Stimulated activated CD4-positive, alpha-beta T cell treated with anti-CD3 and anti-CD28 coated beads, Interleukin-2, amount 100 ng/mL, for 4 hours (primary cell): ENCODE data around the gene DPYD.

Source experiments
- DNase-seq: peaks from one replicate; pipeline ENCODE4 v3.0.0-alpha.2; 2020; ENCODE audit warnings: low read depth

The DPYD gene

DNA sequence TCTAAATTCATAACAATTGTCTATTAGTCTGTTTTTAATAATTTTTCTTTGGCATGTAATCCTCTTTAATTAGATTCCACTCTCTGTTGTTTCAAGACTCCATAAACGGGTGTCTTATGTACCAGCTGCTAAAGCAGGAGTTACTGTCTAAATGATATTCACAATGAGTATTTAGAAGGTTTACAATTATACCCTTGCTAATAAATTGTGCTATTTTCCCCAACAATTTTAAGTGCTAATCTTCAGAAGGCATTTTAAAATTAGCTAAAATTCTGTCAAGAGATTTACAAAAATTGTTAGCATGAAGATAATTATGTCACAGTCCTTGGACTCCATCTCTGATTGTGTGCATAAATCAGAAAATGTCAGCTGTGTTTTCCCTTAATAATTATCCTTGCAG, 83.7 kb downstream of the DPYD start:
- DNase-seq = no peak

DNA sequence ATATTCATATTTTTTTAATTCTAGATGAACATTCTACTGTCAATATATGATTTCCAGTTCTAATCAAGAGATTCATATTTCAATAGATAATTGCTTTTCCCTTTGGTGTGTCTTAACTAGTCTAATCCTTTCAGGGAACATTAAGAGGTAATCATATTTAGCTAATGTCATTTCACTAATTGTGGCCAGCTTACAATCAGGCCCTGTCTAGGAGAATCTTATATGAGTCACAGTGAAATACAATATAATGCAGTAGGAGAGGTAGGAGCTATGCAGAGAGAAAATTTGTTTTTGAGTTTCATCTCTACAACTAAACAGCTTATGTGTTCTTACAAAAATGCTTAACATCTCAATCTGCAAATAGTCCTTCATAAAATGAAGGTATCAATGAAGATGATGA, 85.9 kb downstream of the DPYD start:
- no peak for DNase-seq

DNA sequence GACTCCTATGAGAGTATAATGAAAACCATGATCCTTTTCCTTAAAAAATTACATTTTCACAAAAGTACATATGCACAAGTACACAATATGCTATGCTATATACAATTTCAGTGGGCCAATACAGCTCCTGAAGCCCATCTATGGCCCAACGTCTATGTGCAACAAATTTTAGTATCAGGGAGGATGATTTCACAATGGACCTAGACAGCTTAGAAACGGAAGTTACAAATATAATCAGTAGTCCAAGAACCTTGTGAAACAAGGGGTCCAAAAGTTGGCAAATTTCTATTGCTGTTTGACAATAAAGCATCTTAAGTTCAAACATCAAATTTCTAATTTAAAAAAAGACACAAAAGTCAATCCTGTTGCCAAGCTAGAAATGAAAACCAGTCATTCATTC, 87.0 kb downstream of the DPYD start:
- no peak for DNase-seq

DNA sequence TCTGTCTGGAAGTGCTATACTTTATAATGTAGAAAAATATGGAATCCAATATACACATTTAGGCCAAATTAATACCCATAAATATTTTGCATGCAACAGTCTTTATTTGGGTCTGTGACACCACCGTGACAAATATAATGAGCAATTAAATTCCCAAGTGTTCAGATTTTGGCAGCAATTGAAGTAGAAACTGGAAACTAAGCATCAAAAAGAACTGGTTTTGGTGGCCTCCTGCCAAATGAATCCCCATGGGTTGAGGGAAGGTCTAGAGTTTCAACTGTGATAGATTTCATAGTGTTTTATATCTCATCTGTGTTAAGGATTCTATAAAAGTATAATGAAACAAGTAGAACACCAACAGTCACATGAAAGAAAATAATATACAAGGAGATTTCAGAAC, 88.4 kb downstream of the DPYD start:
- DNase-seq = no peak

DNA sequence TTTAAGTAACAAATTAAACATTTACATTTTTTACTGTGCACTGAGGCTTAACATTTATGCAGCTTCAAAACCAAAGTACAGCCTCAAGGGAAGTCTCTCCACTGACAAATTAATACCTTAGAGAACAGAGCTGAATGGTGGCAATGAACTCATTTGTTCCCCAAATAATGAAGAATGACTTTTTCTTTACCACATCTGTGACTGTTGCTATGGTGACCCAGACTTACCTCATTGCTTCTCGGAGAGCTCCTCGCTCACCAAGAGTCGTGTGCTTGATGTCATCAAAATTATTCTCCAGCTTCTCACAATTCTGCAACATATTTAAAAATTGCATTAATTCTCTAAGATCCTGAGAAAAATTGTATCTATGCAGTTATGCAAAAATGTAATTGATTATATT, 92.9 kb downstream of the DPYD start:
- no peak for DNase-seq

DNA sequence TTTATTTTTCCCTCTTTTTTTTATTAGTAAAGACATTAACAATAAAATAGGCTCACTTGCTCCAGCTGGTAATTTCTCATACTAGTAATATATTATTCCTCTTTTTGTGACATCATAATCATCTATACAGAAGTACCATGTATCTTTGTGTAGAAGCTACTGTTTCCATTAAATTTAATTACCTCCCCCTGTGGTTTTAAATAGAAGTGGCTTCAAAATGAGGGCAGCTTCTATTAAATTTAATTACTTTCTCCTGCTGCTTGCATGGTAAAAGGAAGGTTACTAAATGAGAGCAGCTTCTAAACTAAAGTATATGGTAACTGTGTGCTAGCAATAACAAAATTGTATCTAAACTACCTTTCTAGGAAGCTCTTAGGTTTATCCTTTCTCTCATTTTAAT, 94.0 kb downstream of the DPYD start:
- no peak for DNase-seq

- DNase-seq = no peak
Observed at GRCh38 chr1:97824624-97825023, 96.2 kb downstream of the DPYD start.

GRCh38 chr1:97824200-97824599, 96.6 kb downstream of the DPYD start:
- DNase-seq = no peak

- DNase-seq = no peak
Observed at GRCh38 chr1:97820470-97821188, 100.2 kb downstream of the DPYD start.

GRCh38 chr1:97816927-97817326, 103.9 kb downstream of the DPYD start:
- no peak for DNase-seq

GRCh38 chr1:97814804-97815203, 106.0 kb downstream of the DPYD start:
- DNase-seq = no peak

DNA sequence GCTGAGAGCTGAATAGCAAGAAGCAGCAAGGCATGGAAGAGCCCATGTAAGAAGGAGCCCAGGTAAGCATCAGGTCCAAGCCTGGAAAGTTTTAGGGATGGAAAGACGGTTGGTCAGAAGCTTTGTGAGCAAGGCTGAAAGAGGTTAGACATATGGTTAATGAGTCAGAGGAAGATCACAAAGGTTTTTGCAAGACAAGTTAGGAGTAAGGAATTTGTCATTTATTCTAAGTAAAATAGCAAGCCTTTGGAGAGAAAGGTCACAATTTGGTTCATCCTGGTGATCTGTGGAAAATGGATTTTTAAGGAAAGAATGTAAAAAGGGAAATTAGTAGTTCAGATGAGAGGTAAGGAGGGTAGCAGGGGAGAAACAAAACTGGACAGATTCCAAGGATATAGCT, 106.7 kb downstream of the DPYD start:
- no peak for DNase-seq

DNA sequence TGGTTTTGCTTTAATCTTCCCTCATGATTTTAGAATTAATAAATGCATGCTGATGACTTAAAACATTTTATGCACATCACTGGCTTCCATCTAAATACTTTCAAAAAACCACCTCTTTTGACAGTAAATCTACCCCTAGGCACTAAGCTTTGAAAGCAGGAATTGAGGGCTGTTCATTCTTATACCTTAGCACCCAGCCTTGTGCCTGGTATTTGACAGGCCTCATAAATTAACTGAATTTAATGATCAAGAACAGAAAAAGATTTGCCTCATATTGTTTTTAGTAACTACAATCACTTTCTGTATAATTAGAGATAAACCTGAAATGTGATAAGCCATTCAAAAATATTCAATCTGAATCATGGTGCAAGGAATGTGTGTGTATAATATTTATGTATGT, 108.8 kb downstream of the DPYD start:
- no peak for DNase-seq

- DNase-seq = no peak
Observed at GRCh38 chr1:97806996-97807520, 113.8 kb downstream of the DPYD start.

DNA sequence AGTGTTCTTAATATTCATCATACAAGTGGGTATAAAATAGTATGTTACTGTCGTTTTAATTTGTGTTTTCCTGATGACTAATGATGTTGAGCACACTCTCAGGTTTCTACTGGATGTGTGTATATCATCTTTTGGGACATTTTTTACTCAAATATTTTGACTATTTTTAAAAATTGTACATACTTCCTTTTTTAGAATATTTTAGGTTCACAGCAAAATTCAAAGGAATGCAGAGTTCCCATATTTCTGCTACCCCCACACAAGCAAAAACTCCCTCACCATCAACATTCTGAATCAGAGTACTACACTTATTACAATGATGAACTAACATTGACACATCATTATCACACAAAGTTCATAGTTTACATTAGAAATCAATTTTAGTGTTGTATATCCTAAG, 114.5 kb downstream of the DPYD start:
- DNase-seq = no peak

GRCh38 chr1:97805093-97805492, 115.7 kb downstream of the DPYD start:
- DNase-seq = no peak

DNA sequence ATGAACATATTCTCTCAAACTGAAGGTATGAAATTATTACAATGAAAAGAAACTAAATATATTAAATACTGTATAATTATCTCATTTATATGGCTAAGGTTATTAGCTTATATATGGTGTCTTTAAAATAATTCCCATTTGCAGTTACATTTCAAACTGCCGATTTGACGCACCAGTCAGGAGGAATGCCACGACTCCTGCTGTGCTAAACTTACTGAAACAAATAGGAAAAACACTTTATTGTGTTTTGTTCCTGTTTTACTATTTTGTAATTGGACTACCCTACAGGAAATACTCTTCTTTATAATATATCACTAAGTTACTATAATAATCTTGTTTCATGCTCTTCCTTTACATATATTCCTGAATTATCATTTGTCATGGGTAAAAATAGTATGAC, 117.8 kb downstream of the DPYD start:
- no peak for DNase-seq

- no peak for DNase-seq
Observed at GRCh38 chr1:97802011-97802410, 118.8 kb downstream of the DPYD start.

- DNase-seq = no peak
Observed at GRCh38 chr1:97797403-97798183, 123.2 kb downstream of the DPYD start.

- no peak for DNase-seq
Observed at GRCh38 chr1:97796711-97797110, 124.1 kb downstream of the DPYD start.

DNA sequence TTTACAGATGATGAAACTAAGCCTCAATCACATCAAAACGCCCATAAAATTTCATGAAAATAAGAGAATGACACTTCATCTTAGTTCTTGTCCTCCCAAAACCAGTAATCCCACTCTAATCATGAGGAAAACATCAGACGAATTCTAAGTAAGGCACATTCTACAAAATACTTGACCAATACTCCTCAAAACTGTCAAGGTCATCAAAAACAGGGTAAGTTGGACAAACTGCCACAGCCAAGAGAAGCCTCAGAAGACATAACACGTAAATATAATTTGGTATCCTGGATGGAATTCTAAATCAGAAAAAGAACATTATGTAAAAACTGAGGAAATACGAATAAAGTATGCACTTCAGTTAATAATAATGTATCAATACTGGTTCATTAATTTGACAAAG, 128.2 kb downstream of the DPYD start:
- no peak for DNase-seq

DNA sequence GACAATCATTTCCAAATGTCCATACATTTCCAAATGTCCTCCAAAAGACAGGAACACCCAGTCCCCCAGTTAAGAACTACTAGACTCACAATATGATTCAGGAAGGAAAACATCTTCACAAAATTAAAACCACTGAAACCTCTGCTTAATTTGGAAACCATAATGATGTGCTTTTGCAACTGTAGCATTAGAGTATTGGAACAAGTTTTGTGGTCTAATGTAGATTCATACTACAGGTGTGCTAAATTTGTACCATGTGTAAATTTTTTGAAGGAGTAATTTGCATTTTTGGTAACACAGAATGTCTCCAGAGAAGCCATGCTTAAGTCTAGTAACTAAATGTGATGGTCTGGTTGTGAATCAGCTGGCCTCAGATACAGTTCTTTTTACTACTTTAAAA, 129.6 kb downstream of the DPYD start:
- DNase-seq = no peak

- no peak for DNase-seq
Observed at GRCh38 chr1:97787231-97787630, 133.6 kb downstream of the DPYD start.

- no peak for DNase-seq
Observed at GRCh38 chr1:97784661-97785060, 136.2 kb downstream of the DPYD start.
